B cell (primary cell): ENCODE measurements around the gene FXYD2. TPM values are rescaled to one million over a fixed set of nuclear protein-coding genes. Genes with fewer than 3 reads are reported as not detected.

Experiments
- ATAC-seq: fragments of 200-7000 bp; cut with Tn5 transposase; one replicate; pipeline ENCODE4 v1.10.0; 2021; ENCODE audit warnings: low read depth, mild to moderate bottlenecking, moderate number of reproducible peaks, moderate library complexity
- CTCF ChIA-PET: fragments of 350-600 bp; sonication (Branson Sonifier 250); formaldehyde crosslinking; loops from one replicate; lab custom pipeline; 2021; ENCODE audit warnings: antibody characterized with exemption, inconsistent platforms; lab: Charles Lee
- POLR2A ChIA-PET: fragments of 350-600 bp; sonication (Branson Sonifier 250); formaldehyde crosslinking; loops from one replicate; lab custom pipeline; 2021; ENCODE audit warnings: antibody characterized with exemption; lab: Charles Lee
- DNase-seq: peaks from one replicate; pipeline ENCODE4 v3.0.0; 2013
- H2AFZ ChIP-seq: 2 replicates; pipeline ENCODE4 v1.6.1; 2012; ENCODE audit warnings: mild to moderate bottlenecking, low read depth, low read length; ENCODE audit not compliant: insufficient read depth, poor library complexity, severe bottlenecking
- H3K27ac ChIP-seq, 2 donors: 1 replicate in 1 of 2; 2 replicates in 1 of 2; pipeline ENCODE4 v1.5.1; 2012 to 2013; ENCODE audit warnings: low read length in 2 of 2, mild to moderate bottlenecking in 2 of 2, moderate library complexity in 1 of 2
- H3K27me3 ChIP-seq, 4 experiments: fragments of 200-600 bp in 1 of 4; sonication (generic) in 1 of 4; replicated peaks in 1 of 4; 1 replicate in 2 of 4; 2 replicates in 2 of 4; pipeline versions ENCODE4 v1.6.1 to v1.7.0; 2013 to 2016; ENCODE audit warnings: low read length in 3 of 4, mild to moderate bottlenecking in 2 of 4, mixed read lengths in 1 of 4, moderate library complexity in 1 of 4; ENCODE audit not compliant: insufficient read depth in 4 of 4, control insufficient read depth in 3 of 4; ENCODE audit errors: control extremely low read depth in 1 of 4
- H3K36me3 ChIP-seq, 2 experiments: replicated peaks in 1 of 2; 1 replicate in 1 of 2; 2 replicates in 1 of 2; pipeline versions ENCODE4 v1.6.1 to v1.7.1; 2013; ENCODE audit warnings: low read length in 1 of 2; ENCODE audit not compliant: insufficient read depth in 2 of 2, control insufficient read depth in 1 of 2; ENCODE audit errors: control extremely low read depth in 1 of 2, extremely low read depth in 1 of 2
- H3K4me1 ChIP-seq, 2 donors: fragments of 200-600 bp in 1 of 2; sonication (generic) in 1 of 2; 1 replicate in 1 of 2; 2 replicates in 1 of 2; pipeline versions ENCODE4 v1.5.1 to v1.6.1; 2013 to 2017; ENCODE audit warnings: low read length in 2 of 2; ENCODE audit not compliant: control insufficient read depth in 2 of 2, insufficient read depth in 2 of 2
- H3K4me2 ChIP-seq: replicated peaks from 2 replicates; pipeline ENCODE3; 2012; ENCODE audit warnings: mild to moderate bottlenecking, low read depth, low read length; ENCODE audit not compliant: poor library complexity, severe bottlenecking
- H3K4me3 ChIP-seq, 5 experiments: fragments of 200-600 bp in 1 of 5; sonication (generic) in 1 of 5; 1 replicate in 3 of 5; 2 replicates in 2 of 5; pipeline versions ENCODE4 v1.5.1 to v1.7.0; 2011 to 2016; ENCODE audit warnings: low read length in 4 of 5, mild to moderate bottlenecking in 4 of 5, low read depth in 2 of 5, control low read depth in 1 of 5, moderate library complexity in 1 of 5; ENCODE audit not compliant: insufficient read depth in 1 of 5; ENCODE audit errors: control extremely low read depth in 1 of 5, extremely low read depth in 1 of 5
- H3K79me2 ChIP-seq: fragments of 200-600 bp; sonication (generic); one replicate; pipeline ENCODE4 v1.6.0; 2016; ENCODE audit warnings: low read length; ENCODE audit not compliant: control insufficient read depth, insufficient read depth
- H3K9ac ChIP-seq: fragments of 200-600 bp; sonication (generic); 2 replicates; pipeline ENCODE4 v1.6.1; 2017; ENCODE audit warnings: mild to moderate bottlenecking, low read length, moderate library complexity
- H3K9me3 ChIP-seq, 3 donors: one replicate each; pipeline versions ENCODE4 v1.6.1 to v1.7.1; 2013; ENCODE audit warnings: low read length in 2 of 3; ENCODE audit not compliant: control insufficient read depth in 2 of 3, insufficient read depth in 1 of 3; ENCODE audit errors: control extremely low read depth in 1 of 3
- H4K20me1 ChIP-seq: 2 replicates; pipeline ENCODE4 v1.6.0; 2012; ENCODE audit warnings: mild to moderate bottlenecking, low read length; ENCODE audit not compliant: insufficient read depth, control insufficient read depth, poor library complexity, severe bottlenecking
- H3K27ac Mint-ChIP-seq: one replicate; pipeline ENCODE4 v1.8.0; 2021; ENCODE audit warnings: mixed read lengths
- H3K27me3 Mint-ChIP-seq: one replicate; pipeline ENCODE4 v1.8.0; 2021; ENCODE audit warnings: mixed read lengths
- H3K4me1 Mint-ChIP-seq: one replicate; pipeline ENCODE4 v1.8.0; 2021; ENCODE audit warnings: mixed read lengths
- H3K4me3 Mint-ChIP-seq: one replicate; pipeline ENCODE4 v1.8.0; 2021; ENCODE audit warnings: mixed read lengths
- H3K9me3 Mint-ChIP-seq: one replicate; pipeline ENCODE4 v1.8.0; 2022; ENCODE audit warnings: mixed read lengths; ENCODE audit not compliant: insufficient read depth
- EZH2 ChIP-seq: IDR thresholded peaks from 2 replicates; pipeline ENCODE4 v1.6.1; 2012; ENCODE audit warnings: borderline replicate concordance, low read depth, mild to moderate bottlenecking, moderate library complexity, low read length; ENCODE audit not compliant: insufficient read depth, poor library complexity, severe bottlenecking
- WGBS: methylation state at CpG from one replicate; pipeline ENCODE4 v1.1.5; 2013; ENCODE audit warnings: missing lambda C conversion rate; ENCODE audit not compliant: insufficient coverage; 5-methylcytosine and 5-hydroxymethylcytosine counted together
- intact Hi-C: fragments of 100-400 bp; cut with micrococcal nuclease; formaldehyde crosslinking; loops from one replicate; pipeline ENCODE4 v1.10.0; 2022
- polyA plus RNA-seq: library from polyadenylated mRNA; depleted of rRNA; stranded (reverse); fragments of >200 nt; gene quantifications from 2 replicates; pipeline ENCODE4 v1.2.3, GENCODE V29; 2012
- total RNA-seq, 2 donors: library from RNA; stranded (reverse); fragments of 120-200 nt in 1 of 2; gene quantifications; 1 replicate in 1 of 2; 2 replicates in 1 of 2; pipeline versions ENCODE4 v1.2.3 to v1.2.4, GENCODE V29; 2013 to 2022
- TF ChIP-seq, protein P1 (sequence below): fragments of 200-600 bp; IDR thresholded peaks from one replicate; pipeline ENCODE4 v1.8.0; 2022; ENCODE audit warnings: antibody characterized with exemption, mild to moderate bottlenecking

The FXYD2 gene
- total and polyA plus RNA-seq, 2 donors (not counting 1 experiment from before 2014, with no cell fraction given), result 0.61 to 19.5 TPM

DNA sequence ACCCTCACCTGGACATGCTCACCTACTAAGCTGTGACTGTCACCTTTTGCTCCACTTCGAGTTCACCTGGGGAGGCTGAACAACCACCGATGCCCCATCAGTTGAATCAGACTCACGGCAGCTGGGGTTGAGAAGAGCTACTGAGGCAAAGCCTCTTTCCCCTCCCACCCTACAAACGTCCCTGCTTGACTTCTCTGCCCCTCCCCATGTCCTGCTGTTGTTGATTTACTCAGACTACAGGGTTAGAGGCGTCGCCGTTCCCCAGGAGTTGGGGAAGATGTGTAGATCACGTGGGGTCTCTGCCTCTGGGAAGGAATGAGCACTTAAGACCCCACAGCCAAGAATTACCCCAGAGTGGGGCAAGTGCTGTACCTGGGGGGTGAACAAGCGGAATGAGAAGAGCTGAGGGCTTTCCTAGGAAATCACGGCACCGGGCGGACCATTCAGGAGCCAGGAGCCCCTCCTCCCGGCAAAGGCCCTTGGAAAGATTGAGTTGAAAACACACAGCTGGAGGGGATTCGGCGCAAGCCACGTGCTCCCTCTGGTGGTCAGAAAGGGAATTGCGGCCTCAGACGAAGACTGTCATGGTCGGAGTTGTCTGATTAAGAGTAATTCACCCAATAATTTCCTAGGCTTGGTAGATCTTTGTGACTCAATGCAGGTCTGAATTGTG lies 7.0 kb downstream of the FXYD2 start:
- Histone ChIP-seq H3K27ac (peak overlapping the region in 1 of 2 donors; percentile 91), H3K9ac (peak overlapping the region; percentile 69), H4K20me1 (no peaks in the 10 kb centered on the region), H3K4me3 (peak overlapping the region in 4 of 5 experiments; percentile 2 to 62 (median 50)), H3K4me1 (peaks cover 46 to 58% of the 10 kb centered on the region in 2 donors), H3K4me2 (peak overlapping the region; percentile 98), H3K36me3 (no peaks in the 10 kb centered on the region), H2AFZ (peak overlapping the region; percentile 53), H3K79me2 (peaks cover 11% of the 10 kb centered on the region), H3K9me3 (no peaks in the 10 kb centered on the region), H3K27me3 (peaks cover 0 to 11% (median 2%) of the 10 kb centered on the region in 4 experiments)
- POLR2A ChIA-PET, result interaction anchor here (0.8 to 3.6 kb wide), 4 partner anchors 10 to 185 kb away, joined by 3 to 19 read pairs (median 4); no protein-coding TSS in a partner anchor
- DNase-seq, result peak; percentile 89
- peak overlapping the region; percentile 89 for H3K4me3 Mint-ChIP-seq
- peaks cover 55% of the 10 kb centered on the region for H3K4me1 Mint-ChIP-seq
- CTCF ChIA-PET, result interaction anchor here (0.5 to 15.4 kb wide), 21 partner anchors 10 to 585 kb away, joined by 3 to 462 read pairs (median 6); partner anchors contain the start of gene IL10RA
- no peaks in the 10 kb centered on the region for H3K9me3 Mint-ChIP-seq
- H3K27me3 Mint-ChIP-seq, result peaks cover 10% of the 10 kb centered on the region
- intact Hi-C loops, result loop anchor here (1.0 to 5.0 kb wide), 5 partner anchors 10 to 620 kb away; partner anchors contain the start of genes CEP164, KMT2A, PCSK7 and RNF214
- 8% methylated on average over 13 of the region's 19 CpGs for WGBS
- ATAC-seq, result peak; percentile 11
- peak overlapping the region; percentile 93 for H3K27ac Mint-ChIP-seq
- TF ChIP-seq, protein P1, sequence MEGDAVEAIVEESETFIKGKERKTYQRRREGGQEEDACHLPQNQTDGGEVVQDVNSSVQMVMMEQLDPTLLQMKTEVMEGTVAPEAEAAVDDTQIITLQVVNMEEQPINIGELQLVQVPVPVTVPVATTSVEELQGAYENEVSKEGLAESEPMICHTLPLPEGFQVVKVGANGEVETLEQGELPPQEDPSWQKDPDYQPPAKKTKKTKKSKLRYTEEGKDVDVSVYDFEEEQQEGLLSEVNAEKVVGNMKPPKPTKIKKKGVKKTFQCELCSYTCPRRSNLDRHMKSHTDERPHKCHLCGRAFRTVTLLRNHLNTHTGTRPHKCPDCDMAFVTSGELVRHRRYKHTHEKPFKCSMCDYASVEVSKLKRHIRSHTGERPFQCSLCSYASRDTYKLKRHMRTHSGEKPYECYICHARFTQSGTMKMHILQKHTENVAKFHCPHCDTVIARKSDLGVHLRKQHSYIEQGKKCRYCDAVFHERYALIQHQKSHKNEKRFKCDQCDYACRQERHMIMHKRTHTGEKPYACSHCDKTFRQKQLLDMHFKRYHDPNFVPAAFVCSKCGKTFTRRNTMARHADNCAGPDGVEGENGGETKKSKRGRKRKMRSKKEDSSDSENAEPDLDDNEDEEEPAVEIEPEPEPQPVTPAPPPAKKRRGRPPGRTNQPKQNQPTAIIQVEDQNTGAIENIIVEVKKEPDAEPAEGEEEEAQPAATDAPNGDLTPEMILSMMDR, result peak; percentile 98
- TF ChIP-seq EZH2, result no peak
